Suppressor macrophage (primary cell): Measurements from ENCODE around the gene C2CD4A.
A peak's percentile ranks its signal among the peaks of the same experiment; 100 is the strongest.

Experiments used
- DNase-seq, 4 experiments: peaks; one replicate each; pipeline ENCODE4 v3.0.0-alpha.2; 2020 to 2022

C2CD4A gene

GRCh38 chr15:62060113-62060895, 6.5 kb upstream of the C2CD4A start, which contains the start of gene VPS13C:
TSS of gene VPS13C (minus strand) at chr15:62060447. CDS start at chr15:62060374, 73 bp downstream.
- DNase-seq: peak; percentile 98 to 99 (median 99)

DNA sequence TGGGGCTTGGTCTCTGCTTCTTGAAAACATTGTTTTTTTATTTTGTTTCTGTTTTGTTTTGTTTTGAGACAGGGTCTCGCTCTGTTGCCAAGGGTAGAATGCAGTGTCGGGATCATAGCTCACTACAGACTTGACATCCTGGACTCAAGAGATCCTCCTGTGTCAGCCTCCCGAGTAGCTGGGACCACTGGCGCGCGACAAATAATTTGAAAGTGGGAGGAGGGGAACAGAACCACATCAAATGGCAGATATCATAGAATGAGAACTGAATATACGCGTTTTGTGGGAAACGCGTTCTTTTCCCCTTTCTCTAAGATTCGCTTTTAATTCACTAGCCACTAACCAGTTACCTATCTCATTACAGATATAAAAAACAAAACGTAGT, 5.9 kb upstream of the C2CD4A start:
- peak in 3 of 4 experiments; percentile 18 to 21 (median 20) for DNase-seq

- DNase-seq: no peak
Observed at GRCh38 chr15:62063825-62064635, 2.7 kb upstream of the C2CD4A start.

GRCh38 chr15:62067448-62068044, 769 bp downstream of the C2CD4A start:
- DNase-seq: peak in 3 of 4 experiments; percentile 14 to 40 (median 30)

DNA sequence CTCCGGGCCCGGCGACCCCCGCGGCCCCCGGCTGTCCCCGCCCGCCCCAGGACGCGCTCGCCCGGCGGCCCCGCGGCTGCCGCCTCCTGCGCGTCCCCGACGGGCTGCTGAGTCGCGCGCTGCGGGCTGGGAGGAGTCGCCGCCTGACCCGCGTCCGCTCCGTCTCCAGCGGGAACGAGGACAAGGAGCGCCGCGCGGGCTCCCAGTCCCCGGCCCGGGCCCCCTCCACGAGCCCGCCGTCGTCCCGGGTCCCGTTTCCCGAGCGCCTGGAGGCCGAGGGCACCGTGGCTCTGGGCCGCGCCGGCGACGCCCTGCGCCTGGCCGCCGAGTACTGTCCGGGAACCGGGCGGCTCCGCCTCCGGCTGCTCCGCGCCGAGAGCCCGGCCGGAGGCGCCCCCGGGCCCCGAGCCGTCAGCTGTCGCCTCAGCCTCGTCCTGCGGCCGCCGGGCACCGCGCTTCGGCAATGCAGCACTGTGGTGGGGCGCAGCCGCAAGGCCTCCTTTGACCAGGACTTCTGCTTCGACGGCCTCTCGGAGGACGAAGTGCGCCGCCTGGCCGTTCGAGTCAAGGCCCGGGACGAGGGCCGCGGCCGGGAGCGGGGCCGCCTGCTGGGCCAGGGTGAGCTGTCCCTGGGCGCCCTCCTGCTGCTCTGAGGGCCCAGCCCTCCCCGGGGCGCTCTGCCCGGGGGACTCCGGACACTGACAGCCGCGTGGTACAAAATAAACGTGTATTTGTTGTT, 1.5 kb downstream of the C2CD4A start:
- peak; percentile 75 to 88 (median 80) for DNase-seq

DNA sequence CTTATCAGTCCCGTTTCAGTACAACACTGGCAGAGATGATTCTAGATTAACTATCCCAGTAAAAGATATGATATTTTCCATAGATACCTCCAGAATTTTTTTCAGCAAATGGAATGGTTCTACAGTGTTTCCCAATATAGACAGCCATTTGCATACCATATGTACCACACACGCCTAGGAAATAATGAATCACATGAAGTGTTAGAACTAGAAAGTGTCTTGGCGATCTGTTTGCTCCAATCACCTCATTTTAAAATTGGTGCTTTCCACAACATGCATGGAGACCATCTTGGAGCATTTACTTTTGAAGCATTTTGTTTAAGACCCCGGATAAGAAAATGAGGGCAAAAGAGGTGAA, 2.0 kb downstream of the C2CD4A start:
- peak in 1 of 4 experiments; percentile 21 for DNase-seq

DNA sequence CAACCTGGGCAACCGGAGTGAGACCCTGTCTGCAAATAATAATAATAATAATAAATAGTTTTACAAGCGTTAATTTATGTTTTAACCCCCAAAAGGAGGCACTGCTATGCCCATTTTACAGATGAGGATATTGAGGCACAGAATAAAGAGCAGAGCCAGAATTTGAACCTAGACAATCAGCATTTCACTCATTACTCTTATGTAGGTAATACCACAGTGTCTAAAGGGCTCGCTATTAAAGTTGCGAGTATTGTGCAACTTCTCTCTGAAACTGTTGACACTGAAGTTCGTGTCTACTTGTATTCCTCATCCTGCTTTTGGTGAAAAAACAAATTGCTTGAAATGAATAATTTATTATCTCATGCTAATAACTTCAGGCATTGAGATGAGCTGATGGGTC, 2.8 kb downstream of the C2CD4A start:
- DNase-seq: peak in 1 of 4 experiments; percentile 25

DNA sequence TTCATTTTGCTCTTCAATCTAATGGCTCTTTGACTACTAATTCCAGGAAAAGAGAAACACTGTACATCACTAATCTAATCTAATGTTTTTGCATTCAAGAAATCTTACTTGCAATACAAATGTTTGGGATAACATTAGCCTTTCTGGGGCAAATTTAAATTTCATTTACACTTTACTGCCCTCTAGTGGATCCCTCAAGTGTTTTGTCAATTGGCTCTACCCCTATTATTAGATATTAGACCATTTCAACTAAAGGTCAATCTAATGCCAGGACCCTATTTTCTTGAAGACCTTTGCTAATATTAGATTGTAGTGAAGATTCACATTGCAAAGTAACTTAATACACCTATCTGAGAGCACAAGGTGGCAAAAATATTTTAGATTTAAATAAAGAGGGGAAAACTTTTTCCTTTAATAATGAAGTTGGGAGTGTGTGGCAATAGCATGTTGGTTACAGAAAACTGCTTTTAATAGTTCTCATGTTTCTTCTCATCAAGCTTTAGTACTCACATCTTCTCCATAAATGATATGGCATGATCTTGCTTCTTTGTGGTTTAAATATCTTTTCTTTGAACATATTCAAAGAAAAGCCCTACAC, 5.0 kb downstream of the C2CD4A start:
- DNase-seq: peak; percentile 24 to 79 (median 56)

DNA sequence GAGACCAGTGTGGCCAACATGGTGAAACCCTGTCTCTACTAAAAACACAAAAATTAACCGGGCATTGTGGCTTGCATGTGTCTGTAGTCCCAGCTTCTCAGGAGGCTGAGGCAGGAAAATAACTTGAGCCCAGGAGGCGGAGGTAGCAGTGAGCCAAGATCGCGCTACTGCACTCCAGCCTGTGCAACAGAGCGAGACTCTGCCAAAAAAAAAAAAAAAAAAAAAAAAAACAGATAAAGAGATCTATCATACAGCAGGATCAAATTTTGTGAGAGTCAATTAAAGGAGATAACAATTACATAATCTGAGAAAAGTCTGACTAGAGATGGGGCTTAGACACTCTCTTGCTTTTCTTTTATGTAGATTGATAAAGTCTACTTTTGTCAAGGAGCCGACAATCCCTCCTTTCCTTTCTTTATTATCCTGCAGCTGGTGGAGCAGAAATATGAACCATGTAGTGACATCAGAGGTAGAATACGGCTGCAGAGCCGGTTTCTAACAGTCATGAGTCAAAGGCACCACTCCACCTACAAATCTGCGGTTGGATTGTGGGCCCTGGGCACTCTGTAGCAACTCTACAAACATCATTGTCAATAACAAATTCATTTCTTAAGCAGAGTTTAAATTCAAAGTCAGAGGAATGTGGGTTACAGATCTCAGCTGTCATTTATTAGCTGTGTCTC, 9.0 kb downstream of the C2CD4A start:
- no peak for DNase-seq

GRCh38 chr15:62079594-62079993, 12.8 kb downstream of the C2CD4A start:
- peak in 3 of 4 experiments; percentile 15 to 48 (median 40) for DNase-seq

DNA sequence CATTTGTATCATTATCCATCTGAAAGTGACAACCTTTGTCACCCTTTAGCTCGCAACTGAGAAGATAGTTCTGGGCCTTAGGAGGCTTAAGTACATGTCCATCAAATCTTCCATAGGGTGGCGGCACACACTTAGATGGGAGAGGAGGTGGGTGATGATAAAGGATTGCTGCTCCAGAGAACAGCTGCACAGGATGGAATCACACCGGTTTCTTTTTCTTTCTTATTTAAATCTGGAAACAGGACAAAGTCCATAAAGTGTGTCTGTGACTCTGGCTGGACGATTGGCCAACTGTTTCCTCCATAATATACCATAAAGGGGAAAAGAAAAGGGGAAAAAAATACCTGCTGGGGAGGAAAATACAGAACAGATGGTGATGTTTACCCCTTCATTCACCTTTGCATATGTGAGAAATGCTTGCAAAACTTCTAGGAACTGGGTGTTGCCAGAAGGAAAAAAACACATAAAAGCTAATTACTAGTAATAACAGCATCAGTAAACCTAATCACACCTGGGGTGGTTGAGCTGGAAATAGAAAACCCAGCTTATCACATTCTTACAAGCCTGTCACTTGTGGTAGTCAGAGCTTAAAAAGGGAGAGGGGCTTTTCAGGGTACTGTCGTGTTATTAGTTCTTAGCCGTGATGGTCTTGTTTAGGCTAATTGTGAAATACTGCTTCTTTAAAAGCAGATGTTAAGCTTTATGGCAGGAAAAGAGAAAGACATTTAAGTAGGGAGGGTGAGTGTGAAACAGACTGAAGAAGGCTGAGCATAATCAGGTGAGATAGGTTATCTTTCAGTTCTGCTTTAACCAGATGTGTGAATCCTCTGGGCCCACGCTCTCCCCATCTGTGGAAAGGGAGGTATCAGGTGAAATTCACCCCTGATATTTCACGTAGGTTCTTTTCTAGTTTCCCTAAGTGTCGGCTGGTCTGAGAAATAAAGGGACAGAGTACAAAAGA, 16.7 kb downstream of the C2CD4A start:
- DNase-seq: no peak

GRCh38 chr15:62085740-62086139, 19.0 kb downstream of the C2CD4A start:
- DNase-seq: peak; percentile 47 to 74 (median 72)

- DNase-seq: peak in 2 of 4 experiments; percentile 3 to 28
Observed at GRCh38 chr15:62087671-62088352, 21.0 kb downstream of the C2CD4A start.

DNA sequence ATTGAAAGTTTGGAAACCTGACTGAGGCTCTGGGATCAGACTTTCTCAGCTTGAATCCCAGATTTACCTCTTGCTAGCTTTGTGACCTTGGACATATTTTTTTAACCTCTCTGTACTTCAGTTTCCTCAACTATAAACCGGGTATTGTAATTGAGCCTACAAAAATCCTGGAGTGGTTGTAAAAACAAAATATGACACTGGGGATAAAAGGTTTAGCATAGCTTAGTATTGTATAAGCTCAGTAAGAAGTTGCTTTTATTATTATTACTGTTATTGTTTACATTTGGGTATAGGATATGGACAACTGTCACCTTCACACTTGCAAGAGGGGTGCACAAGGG, 21.5 kb downstream of the C2CD4A start:
- DNase-seq: no peak

DNA sequence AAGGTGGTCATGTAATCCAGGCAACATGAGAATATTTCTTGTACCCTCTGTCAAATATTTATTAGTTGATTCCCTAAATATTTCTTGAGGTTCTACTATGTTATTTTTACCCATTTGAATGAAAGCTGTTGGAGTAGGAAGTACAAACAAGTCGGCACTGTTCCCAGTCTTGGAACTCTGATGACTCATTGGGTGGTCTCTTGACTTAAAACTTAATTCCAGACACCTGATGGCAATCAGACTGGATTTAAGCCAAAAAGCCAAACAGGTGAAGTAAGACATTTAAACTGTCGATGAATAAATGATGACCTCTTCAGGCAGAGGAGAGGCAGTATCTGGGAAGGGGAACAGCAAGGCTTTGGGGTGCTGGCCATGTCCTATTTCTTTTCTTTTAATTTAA, 22.8 kb downstream of the C2CD4A start:
- no peak for DNase-seq

DNA sequence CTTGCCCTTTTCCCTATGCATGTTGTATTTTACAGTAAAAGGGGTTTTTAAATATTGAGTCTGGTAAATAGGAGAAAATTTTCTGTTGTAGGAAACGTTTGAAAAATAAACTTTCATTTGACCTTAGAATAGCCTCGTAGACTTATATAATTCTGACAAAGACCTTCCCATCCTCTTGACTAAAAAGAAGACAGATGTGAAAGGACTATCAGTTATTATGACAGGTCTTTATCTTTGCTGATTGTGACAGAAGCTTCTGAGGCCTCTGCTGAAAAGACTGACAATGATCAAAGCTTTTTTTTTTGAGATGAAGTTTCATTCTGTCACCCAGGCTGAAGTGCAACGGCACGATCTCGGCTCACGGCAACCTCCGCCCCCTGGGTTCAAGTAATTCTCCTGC, 24.2 kb downstream of the C2CD4A start:
- DNase-seq: no peak

DNA sequence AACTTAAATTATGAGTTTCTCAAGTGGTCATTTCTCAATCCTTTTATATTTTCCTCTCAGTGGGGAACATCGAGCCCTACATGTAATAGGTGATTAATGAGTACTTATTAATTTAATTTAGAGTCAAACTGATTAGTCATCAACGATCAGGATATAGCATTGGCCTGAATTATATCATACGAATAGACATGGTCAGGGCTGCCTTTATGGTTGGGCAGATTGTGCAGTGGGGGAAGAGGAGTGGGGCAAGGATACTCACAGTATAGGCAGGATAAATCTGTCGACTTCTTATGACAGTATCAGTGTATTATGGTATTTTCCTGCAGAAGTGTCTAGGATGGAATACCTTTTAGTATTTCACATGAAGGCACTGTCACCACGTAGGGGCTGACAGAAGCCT, 27.0 kb downstream of the C2CD4A start:
- DNase-seq: no peak

GRCh38 chr15:62094388-62094787, 27.6 kb downstream of the C2CD4A start:
- no peak for DNase-seq

DNA sequence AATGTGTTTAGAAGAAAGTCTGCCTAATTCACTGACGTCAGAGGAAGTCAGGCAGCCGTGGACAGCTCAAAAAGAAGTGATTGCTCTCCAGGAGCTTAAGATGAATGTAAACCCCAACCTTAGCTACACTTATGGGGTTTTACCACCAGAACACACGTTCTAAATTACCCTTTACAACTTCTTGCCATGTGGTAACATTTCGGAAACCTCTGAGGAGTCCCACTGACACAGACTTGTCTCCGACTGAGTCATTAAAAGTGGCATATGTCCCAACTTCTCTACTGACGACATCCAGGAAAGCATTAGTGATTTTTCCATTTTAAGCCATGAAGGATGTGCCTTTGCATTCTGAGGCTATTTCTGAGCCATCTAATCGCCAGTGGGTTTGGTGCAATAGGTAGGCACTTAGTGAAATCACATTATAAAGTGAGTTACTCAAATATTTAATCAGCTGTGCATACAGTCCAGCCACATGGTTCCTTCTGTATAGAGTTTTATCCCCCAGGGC, 32.4 kb downstream of the C2CD4A start:
- DNase-seq: peak in 2 of 4 experiments; percentile 9 to 43

GRCh38 chr15:62103431-62103830, 36.7 kb downstream of the C2CD4A start:
- DNase-seq: no peak
